H9 (cell line): Measurements from ENCODE around the gene CEP112. TPM values are rescaled to one million over a fixed set of nuclear protein-coding genes. Genes with fewer than 3 reads are reported as not detected.

Experiments
- DNase-seq: peaks from one replicate; pipeline ENCODE4 v3.0.0-alpha.2; 2017
- H2AFZ ChIP-seq: one replicate; pipeline ENCODE4 v1.6.1; 2013; ENCODE audit warnings: mild to moderate bottlenecking, low read length, control low read depth, moderate library complexity
- H2AK5ac ChIP-seq: 2 replicates; pipeline ENCODE4 v1.6.1; 2013; ENCODE audit warnings: low read length, control low read depth, mixed read lengths; ENCODE audit not compliant: insufficient read length
- H2BK120ac ChIP-seq: one replicate; pipeline ENCODE4 v1.6.1; 2013; ENCODE audit warnings: low read depth, mild to moderate bottlenecking, low read length, control low read depth, inconsistent platforms; ENCODE audit not compliant: poor library complexity, severe bottlenecking
- H2BK12ac ChIP-seq: 2 replicates; pipeline ENCODE4 v1.6.1; 2013; ENCODE audit warnings: low read length, control low read depth, mixed read lengths, low read depth; ENCODE audit not compliant: insufficient read length
- H2BK15ac ChIP-seq: 2 replicates; pipeline ENCODE4 v1.6.1; 2013; ENCODE audit warnings: low read depth, low read length, control low read depth
- H2BK20ac ChIP-seq: one replicate; pipeline ENCODE4 v1.6.1; 2013; ENCODE audit warnings: low read depth, mild to moderate bottlenecking, low read length, control low read depth, inconsistent platforms; ENCODE audit not compliant: poor library complexity, severe bottlenecking
- H2BK5ac ChIP-seq: 2 replicates; pipeline ENCODE4 v1.6.1; 2013; ENCODE audit warnings: low read length, control low read depth, mixed read lengths; ENCODE audit not compliant: insufficient read length
- H3K14ac ChIP-seq: 2 replicates; pipeline ENCODE4 v1.6.1; 2013; ENCODE audit warnings: low read length, control low read depth; ENCODE audit not compliant: insufficient read depth
- H3K18ac ChIP-seq: 2 replicates; pipeline ENCODE4 v1.6.1; 2013; ENCODE audit warnings: low read depth, mild to moderate bottlenecking, mixed read lengths, low read length, control low read depth; ENCODE audit not compliant: insufficient read length
- H3K23ac ChIP-seq: 2 replicates; pipeline ENCODE4 v1.6.1; 2013; ENCODE audit warnings: low read length, control low read depth, mixed read lengths, low read depth; ENCODE audit not compliant: insufficient read length
- H3K23me2 ChIP-seq: 2 replicates; pipeline ENCODE4 v1.6.1; 2013; ENCODE audit warnings: low read depth, mild to moderate bottlenecking, mixed read lengths, low read length, control low read depth; ENCODE audit not compliant: insufficient read length, poor library complexity, severe bottlenecking
- H3K27ac ChIP-seq: 2 replicates; pipeline ENCODE4 v1.5.1; 2013; ENCODE audit warnings: low read length, control low read depth, mixed read lengths, low read depth; ENCODE audit not compliant: insufficient read length
- H3K27me3 ChIP-seq: 2 replicates; pipeline ENCODE4 v1.6.1; 2013; ENCODE audit warnings: low read length, control low read depth, inconsistent platforms; ENCODE audit not compliant: insufficient read depth
- H3K4ac ChIP-seq: 2 replicates; pipeline ENCODE4 v1.6.1; 2013; ENCODE audit warnings: low read depth, mild to moderate bottlenecking, control low read depth, inconsistent platforms, low read length, moderate library complexity
- H3K4me1 ChIP-seq: 2 replicates; pipeline ENCODE4 v1.6.1; 2013; ENCODE audit warnings: low read length, control low read depth, inconsistent platforms; ENCODE audit not compliant: insufficient read depth
- H3K4me2 ChIP-seq: 2 replicates; pipeline ENCODE4 v1.6.1; 2013; ENCODE audit warnings: low read length, control low read depth, mixed read lengths; ENCODE audit not compliant: insufficient read length, insufficient read depth
- H3K56ac ChIP-seq: 2 replicates; pipeline ENCODE4 v1.6.1; 2013; ENCODE audit warnings: low read depth, mild to moderate bottlenecking, mixed read lengths, low read length, control low read depth; ENCODE audit not compliant: insufficient read length
- H3K79me1 ChIP-seq: 2 replicates; pipeline ENCODE4 v1.6.1; 2013; ENCODE audit warnings: low read depth, mild to moderate bottlenecking, moderate library complexity, low read length, control low read depth, inconsistent platforms; ENCODE audit not compliant: insufficient read depth, poor library complexity, severe bottlenecking
- H3K79me2 ChIP-seq: 2 replicates; pipeline ENCODE4 v1.6.1; 2013; ENCODE audit warnings: low read length, control low read depth, inconsistent platforms; ENCODE audit not compliant: insufficient read depth
- H3K9ac ChIP-seq: 2 replicates; pipeline ENCODE4 v1.6.1; 2013; ENCODE audit warnings: low read length, control low read depth, mixed read lengths; ENCODE audit not compliant: insufficient read length; ENCODE audit errors: extremely low read depth
- H3K9me3 ChIP-seq: one replicate; pipeline ENCODE4 v1.6.1; 2013; ENCODE audit warnings: low read depth, low read length, inconsistent platforms; ENCODE audit not compliant: control insufficient read depth
- H3T11ph ChIP-seq: one replicate; pipeline ENCODE4 v1.6.1; 2013; ENCODE audit warnings: mild to moderate bottlenecking, low read length, control low read depth, inconsistent platforms
- H4K20me1 ChIP-seq: one replicate; pipeline ENCODE4 v1.6.1; 2013; ENCODE audit not compliant: control insufficient read depth, insufficient read length, insufficient read depth
- H4K5ac ChIP-seq: 2 replicates; pipeline ENCODE4 v1.6.1; 2013; ENCODE audit warnings: low read depth, mild to moderate bottlenecking, mixed read lengths, low read length, control low read depth; ENCODE audit not compliant: insufficient read length
- H4K8ac ChIP-seq: replicated peaks from 2 replicates; pipeline ENCODE4 v1.6.1; 2013; ENCODE audit warnings: low read length, control low read depth, mixed read lengths, low read depth; ENCODE audit not compliant: insufficient read length
- H4K91ac ChIP-seq: 2 replicates; pipeline ENCODE4 v1.6.1; 2013; ENCODE audit warnings: low read depth, mild to moderate bottlenecking, moderate library complexity, mixed read lengths, low read length, control low read depth; ENCODE audit not compliant: insufficient read length
- H3K27ac Mint-ChIP-seq, 3 experiments: 2 replicates in 2 of 3; 3 replicates in 1 of 3; pipeline ENCODE4 v1.8.0; 2020 to 2021; ENCODE audit warnings: mixed read lengths in 3 of 3, mild to moderate bottlenecking in 1 of 3, moderate library complexity in 1 of 3
- H3K27me3 Mint-ChIP-seq: 2 replicates; pipeline ENCODE4 v1.8.0; 2021; ENCODE audit warnings: low read depth, mild to moderate bottlenecking, moderate library complexity, mixed read lengths
- H3K36me3 Mint-ChIP-seq, 3 experiments: 2 replicates in 2 of 3; 3 replicates in 1 of 3; pipeline ENCODE4 v1.8.0; 2020 to 2021; ENCODE audit warnings: low read depth in 3 of 3, mixed read lengths in 3 of 3; ENCODE audit not compliant: insufficient read depth in 1 of 3
- H3K4me1 Mint-ChIP-seq, 2 experiments: 2 replicates each; pipeline ENCODE4 v1.8.0; 2020; ENCODE audit warnings: mixed read lengths in 2 of 2
- H3K4me3 Mint-ChIP-seq, 2 experiments: 2 replicates in 1 of 2; 3 replicates in 1 of 2; pipeline ENCODE4 v1.8.0; 2020 to 2021; ENCODE audit warnings: mild to moderate bottlenecking in 2 of 2, mixed read lengths in 2 of 2, moderate library complexity in 1 of 2
- H3K9me3 Mint-ChIP-seq, 2 experiments: 2 replicates in 1 of 2; 3 replicates in 1 of 2; pipeline ENCODE4 v1.8.0; 2020; ENCODE audit warnings: mild to moderate bottlenecking in 2 of 2, mixed read lengths in 2 of 2, moderate library complexity in 1 of 2
- WGBS: extraction: QIAGEN DNeasy Blood & Tissue Kit; methylation state at CpG from one replicate; pipeline ENCODE4 v1.1.7; 2013; ENCODE audit warnings: missing lambda C conversion rate, low lambda C conversion rate, mixed read lengths; ENCODE audit not compliant: insufficient read length; ENCODE audit errors: extremely low coverage; 5-methylcytosine and 5-hydroxymethylcytosine counted together
- total RNA-seq: library from RNA; stranded (reverse); gene quantifications from 2 replicates; pipeline ENCODE4 v1.2.1, GENCODE V29; 2021
- TF ChIP-seq, protein P1 (sequence below): fragments of 200-600 bp; sonication (generic); conservative IDR thresholded peaks from 3 replicates; pipeline ENCODE4 v1.8.0; 2021; ENCODE audit warnings: antibody characterized with exemption, mild to moderate bottlenecking

The CEP112 gene
- total RNA-seq, 1 experiment from 2014 or later: 5.4 TPM

- no peak overlapping the region for H3K9ac ChIP-seq
- TF ChIP-seq, protein P1, sequence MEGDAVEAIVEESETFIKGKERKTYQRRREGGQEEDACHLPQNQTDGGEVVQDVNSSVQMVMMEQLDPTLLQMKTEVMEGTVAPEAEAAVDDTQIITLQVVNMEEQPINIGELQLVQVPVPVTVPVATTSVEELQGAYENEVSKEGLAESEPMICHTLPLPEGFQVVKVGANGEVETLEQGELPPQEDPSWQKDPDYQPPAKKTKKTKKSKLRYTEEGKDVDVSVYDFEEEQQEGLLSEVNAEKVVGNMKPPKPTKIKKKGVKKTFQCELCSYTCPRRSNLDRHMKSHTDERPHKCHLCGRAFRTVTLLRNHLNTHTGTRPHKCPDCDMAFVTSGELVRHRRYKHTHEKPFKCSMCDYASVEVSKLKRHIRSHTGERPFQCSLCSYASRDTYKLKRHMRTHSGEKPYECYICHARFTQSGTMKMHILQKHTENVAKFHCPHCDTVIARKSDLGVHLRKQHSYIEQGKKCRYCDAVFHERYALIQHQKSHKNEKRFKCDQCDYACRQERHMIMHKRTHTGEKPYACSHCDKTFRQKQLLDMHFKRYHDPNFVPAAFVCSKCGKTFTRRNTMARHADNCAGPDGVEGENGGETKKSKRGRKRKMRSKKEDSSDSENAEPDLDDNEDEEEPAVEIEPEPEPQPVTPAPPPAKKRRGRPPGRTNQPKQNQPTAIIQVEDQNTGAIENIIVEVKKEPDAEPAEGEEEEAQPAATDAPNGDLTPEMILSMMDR: no peak
- H3K27ac ChIP-seq: no peak overlapping the region
- no peak overlapping the region for H2BK120ac ChIP-seq
- no peaks in the 10 kb centered on the region for H3K27me3 ChIP-seq
- DNase-seq: no peak
- peaks cover 5 to 6% of the 10 kb centered on the region in 2 experiments for H3K4me1 Mint-ChIP-seq
- no peaks in the 10 kb centered on the region for H4K20me1 ChIP-seq
- H3K4ac ChIP-seq: no peak overlapping the region
- H3K36me3 Mint-ChIP-seq: no peaks in the 10 kb centered on the region; a peak in 1 of 7 replicates
- no peaks in the 10 kb centered on the region for H3K27me3 Mint-ChIP-seq
- WGBS: no CpG with 5 or more reads among the region's 1 CpG
- H3K23ac ChIP-seq: no peak overlapping the region
- no peak overlapping the region for H4K8ac ChIP-seq
- H3K18ac ChIP-seq: no peak overlapping the region
- H2BK20ac ChIP-seq: no peak overlapping the region
- no peak overlapping the region for H3T11ph ChIP-seq
- no peaks in the 10 kb centered on the region for H3K79me1 ChIP-seq
- no peaks in the 10 kb centered on the region for H3K4me1 ChIP-seq
- no peak overlapping the region for H4K5ac ChIP-seq
- H3K9me3 ChIP-seq: no peaks in the 10 kb centered on the region
- H3K23me2 ChIP-seq: no peaks in the 10 kb centered on the region
- H2BK15ac ChIP-seq: no peak overlapping the region
- H3K9me3 Mint-ChIP-seq: no peaks in the 10 kb centered on the region
- no peaks in the 10 kb centered on the region for H3K79me2 ChIP-seq
- no peak overlapping the region for H2AK5ac ChIP-seq
- no peak overlapping the region for H3K27ac Mint-ChIP-seq
- H3K14ac ChIP-seq: no peak overlapping the region
- no peak overlapping the region for H3K4me2 ChIP-seq
- no peak overlapping the region for H2BK5ac ChIP-seq
- no peak overlapping the region for H2BK12ac ChIP-seq
- H3K56ac ChIP-seq: no peak overlapping the region
- no peak overlapping the region for H2AFZ ChIP-seq
- no peak overlapping the region for H4K91ac ChIP-seq
- H3K4me3 Mint-ChIP-seq: no peak overlapping the region
Observed at GRCh38 chr17:65978871-65979270, 213.1 kb downstream of the CEP112 start.
